Psoas muscle (tissue), 8 donors: ENCODE measurements around the gene AVEN. TPM values are rescaled to one million over a fixed set of nuclear protein-coding genes. Genes with fewer than 3 reads are reported as not detected.
A peak's percentile ranks its signal among the peaks of the same experiment; 100 is the strongest.

ENCODE experiments used
- ATAC-seq, 4 donors: fragments of 200-7000 bp; cut with Tn5 transposase; one replicate each; pipeline ENCODE4 v1.9.1; 2020; ENCODE audit warnings: moderate library complexity in 3 of 4, mild to moderate bottlenecking in 2 of 4
- DNase-seq, 2 donors: peaks; one replicate each; pipeline ENCODE4 v3.0.0-alpha.2; 2020
- H3K27ac ChIP-seq: fragments of 200-600 bp; one replicate; pipeline ENCODE4 v1.8.0; 2022
- H3K27me3 ChIP-seq, 3 donors: fragments of 200-600 bp in 1 of 3; one replicate each; pipeline versions ENCODE4 v1.6.1 to v1.8.0; 2013 to 2022; ENCODE audit warnings: low read length in 2 of 3, mild to moderate bottlenecking in 2 of 3, moderate library complexity in 1 of 3; ENCODE audit not compliant: insufficient read depth in 3 of 3
- H3K36me3 ChIP-seq, 2 donors: fragments of 200-600 bp in 1 of 2; one replicate each; pipeline versions ENCODE4 v1.6.1 to v1.8.0; 2013 to 2022; ENCODE audit warnings: low read depth in 1 of 2, mild to moderate bottlenecking in 1 of 2, moderate library complexity in 1 of 2; ENCODE audit not compliant: insufficient read depth in 1 of 2
- H3K4me1 ChIP-seq: fragments of 200-600 bp; one replicate; pipeline ENCODE4 v1.8.0; 2022
- H3K4me3 ChIP-seq: fragments of 200-600 bp; one replicate; pipeline ENCODE4 v1.8.0; 2022; ENCODE audit warnings: mild to moderate bottlenecking
- H3K9me3 ChIP-seq: fragments of 200-600 bp; one replicate; pipeline ENCODE4 v1.8.0; 2022
- WGBS, 3 donors: extraction: QIAGEN DNeasy Blood & Tissue Kit; methylation state at CpG; one replicate each; pipeline versions ENCODE4 v1.1.6 to v1.1.7; 2013; 5-methylcytosine and 5-hydroxymethylcytosine counted together
- intact Hi-C, 2 donors: fragments of 100-400 bp; cut with DNase I; formaldehyde crosslinking; loops; one replicate each; pipeline versions ENCODE4 v1.11.0 to v1.14.2; 2022
- polyA plus RNA-seq, 3 donors: library from polyadenylated mRNA; stranded (reverse); fragments of 200-250 nt; gene quantifications; one replicate each; pipeline ENCODE4 v1.2.3, GENCODE V29; 2013
- total RNA-seq, 4 donors: library from RNA; stranded (reverse); fragmentation: NEBNext Ultra II Directional in 2 of 4; extraction: Animal tissue kit (Norgen Biotek cat#: 25700) in 2 of 4; gene quantifications; one replicate each; pipeline versions ENCODE4 v1.2.1 to v1.2.4, GENCODE V29; 2021 to 2023
- TF ChIP-seq, protein P1 (sequence below): fragments of 200-600 bp; IDR thresholded peaks from one replicate; pipeline ENCODE4 v1.8.0; 2022; ENCODE audit warnings: antibody characterized with exemption
- donor health status: healthy with polysubstance abuse.
- donor health status: DM: no; HTN: no; CAD: no; lungs with moderate emphysema.
- donor health status: Bipolar disorder and iron deficiency.
- donor health status: healthy.
- donor health status: DM: yes; HTN: yes; CAD: no.
- donor health status: DM: no; HTN: no; CAD: no.
- donor health status: DM: no; HTN: no; CAD: no.
- donor health status: DM: yes; HTN: yes; CAD: no.

Gene AVEN
- total and polyA plus RNA-seq, 7 donors: 17.2 to 30.3 (median 22.3) TPM

DNA sequence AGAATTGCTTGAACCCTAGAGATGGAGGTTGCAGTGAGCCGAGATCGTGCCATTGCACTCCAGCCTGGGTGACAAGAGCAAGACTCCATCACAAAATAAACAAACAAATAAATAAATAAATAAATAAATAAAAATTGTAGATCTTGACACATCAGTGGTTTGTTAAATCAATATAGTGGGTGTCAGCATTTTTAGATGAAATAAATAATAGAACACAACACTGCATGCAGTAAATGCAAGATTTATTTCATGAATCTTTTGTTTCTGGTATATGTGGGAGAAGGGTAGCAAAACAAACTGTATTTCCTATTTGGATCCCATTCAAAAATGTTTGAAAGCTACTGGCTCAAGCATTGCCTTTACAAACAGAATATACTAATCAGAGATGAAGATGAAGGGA lies 106.3 kb downstream of the AVEN start:
- no peaks in the 10 kb centered on the region for H3K36me3 ChIP-seq
- ATAC-seq (no peak), DNase-seq (no peak)
- TF ChIP-seq, protein P1, sequence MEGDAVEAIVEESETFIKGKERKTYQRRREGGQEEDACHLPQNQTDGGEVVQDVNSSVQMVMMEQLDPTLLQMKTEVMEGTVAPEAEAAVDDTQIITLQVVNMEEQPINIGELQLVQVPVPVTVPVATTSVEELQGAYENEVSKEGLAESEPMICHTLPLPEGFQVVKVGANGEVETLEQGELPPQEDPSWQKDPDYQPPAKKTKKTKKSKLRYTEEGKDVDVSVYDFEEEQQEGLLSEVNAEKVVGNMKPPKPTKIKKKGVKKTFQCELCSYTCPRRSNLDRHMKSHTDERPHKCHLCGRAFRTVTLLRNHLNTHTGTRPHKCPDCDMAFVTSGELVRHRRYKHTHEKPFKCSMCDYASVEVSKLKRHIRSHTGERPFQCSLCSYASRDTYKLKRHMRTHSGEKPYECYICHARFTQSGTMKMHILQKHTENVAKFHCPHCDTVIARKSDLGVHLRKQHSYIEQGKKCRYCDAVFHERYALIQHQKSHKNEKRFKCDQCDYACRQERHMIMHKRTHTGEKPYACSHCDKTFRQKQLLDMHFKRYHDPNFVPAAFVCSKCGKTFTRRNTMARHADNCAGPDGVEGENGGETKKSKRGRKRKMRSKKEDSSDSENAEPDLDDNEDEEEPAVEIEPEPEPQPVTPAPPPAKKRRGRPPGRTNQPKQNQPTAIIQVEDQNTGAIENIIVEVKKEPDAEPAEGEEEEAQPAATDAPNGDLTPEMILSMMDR: no peak
- intact Hi-C loops: no loop called here
- no peaks in the 10 kb centered on the region for H3K4me1 ChIP-seq
- WGBS, 3 donors: 96 to 100% (median 98%) methylated on average over 2 of the region's 2 CpGs
- H3K4me3 ChIP-seq: no peak overlapping the region
- no peak overlapping the region for H3K27ac ChIP-seq
- H3K9me3 ChIP-seq: no peaks in the 10 kb centered on the region
- no peaks in the 10 kb centered on the region for H3K27me3 ChIP-seq

DNA sequence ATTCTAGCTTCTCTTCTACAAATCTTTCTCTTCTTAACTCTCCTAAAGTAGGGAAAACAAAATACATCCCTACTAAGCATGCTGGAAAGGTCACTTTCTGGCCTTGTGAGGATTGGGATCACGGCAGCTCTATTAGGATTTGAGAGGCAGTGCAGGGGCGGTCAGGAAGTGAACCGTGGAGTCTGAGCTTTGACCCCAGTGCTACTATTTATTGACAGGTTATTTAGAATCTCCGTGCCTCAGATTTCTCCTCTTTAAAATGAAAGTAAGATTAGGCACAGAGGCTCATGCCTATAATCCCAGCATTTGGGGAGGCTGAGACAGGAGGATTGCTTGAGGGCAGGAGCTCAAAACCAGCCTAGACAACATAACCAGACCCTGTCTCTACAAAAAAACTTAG lies 112.7 kb downstream of the AVEN start:
- Histone ChIP-seq H3K27ac (no peak overlapping the region), H3K9me3 (peaks cover 3% of the 10 kb centered on the region), H3K4me1 (no peaks in the 10 kb centered on the region), H3K27me3 (no peaks in the 10 kb centered on the region), H3K4me3 (no peak overlapping the region), H3K36me3 (no peaks in the 10 kb centered on the region)
- 62 to 69% (median 62%) methylated on average over 4 of the region's 4 CpGs for WGBS, 3 donors
- no peak for DNase-seq
- intact Hi-C loops: no loop called here
- TF ChIP-seq, protein P1: no peak
- ATAC-seq: no peak

- Histone ChIP-seq H3K36me3 (no peaks in the 10 kb centered on the region), H3K4me3 (no peak overlapping the region), H3K9me3 (peaks cover 3% of the 10 kb centered on the region), H3K4me1 (no peaks in the 10 kb centered on the region), H3K27ac (no peak overlapping the region), H3K27me3 (no peaks in the 10 kb centered on the region)
- TF ChIP-seq, protein P1: no peak
- no peak for DNase-seq
- no peak for ATAC-seq
- intact Hi-C loops: no loop called here
- 93 to 98% (median 94%) methylated on average over 1 of the region's 1 CpG for WGBS, 3 donors
Observed at GRCh38 chr15:33923446-33923845, 115.6 kb downstream of the AVEN start.

- Histone ChIP-seq H3K4me3 (no peak overlapping the region), H3K27ac (no peak overlapping the region)
- 71 to 78% (median 76%) methylated on average over 11 of the region's 11 CpGs for WGBS, 3 donors
Observed at GRCh38 chr15:33915571-33916407, 123.2 kb downstream of the AVEN start.

More at GRCh38 chr15:33915571-33916407, 123.2 kb downstream of the AVEN start:
- DNase-seq (no peak), ATAC-seq (peak in 3 of 4 donors; percentile 28 to 42 (median 34))
- TF ChIP-seq, protein P1: no peak
- intact Hi-C loops: no loop called here
- H3K36me3 ChIP-seq: no peaks in the 10 kb centered on the region
- H3K27me3 ChIP-seq: no peaks in the 10 kb centered on the region
- peaks cover 5% of the 10 kb centered on the region for H3K4me1 ChIP-seq
- H3K9me3 ChIP-seq: no peaks in the 10 kb centered on the region
